ENCODE measurements around the gene LTBP4.
A peak's percentile ranks its signal among the peaks of the same experiment; 100 is the strongest.

Gene LTBP4

DNA sequence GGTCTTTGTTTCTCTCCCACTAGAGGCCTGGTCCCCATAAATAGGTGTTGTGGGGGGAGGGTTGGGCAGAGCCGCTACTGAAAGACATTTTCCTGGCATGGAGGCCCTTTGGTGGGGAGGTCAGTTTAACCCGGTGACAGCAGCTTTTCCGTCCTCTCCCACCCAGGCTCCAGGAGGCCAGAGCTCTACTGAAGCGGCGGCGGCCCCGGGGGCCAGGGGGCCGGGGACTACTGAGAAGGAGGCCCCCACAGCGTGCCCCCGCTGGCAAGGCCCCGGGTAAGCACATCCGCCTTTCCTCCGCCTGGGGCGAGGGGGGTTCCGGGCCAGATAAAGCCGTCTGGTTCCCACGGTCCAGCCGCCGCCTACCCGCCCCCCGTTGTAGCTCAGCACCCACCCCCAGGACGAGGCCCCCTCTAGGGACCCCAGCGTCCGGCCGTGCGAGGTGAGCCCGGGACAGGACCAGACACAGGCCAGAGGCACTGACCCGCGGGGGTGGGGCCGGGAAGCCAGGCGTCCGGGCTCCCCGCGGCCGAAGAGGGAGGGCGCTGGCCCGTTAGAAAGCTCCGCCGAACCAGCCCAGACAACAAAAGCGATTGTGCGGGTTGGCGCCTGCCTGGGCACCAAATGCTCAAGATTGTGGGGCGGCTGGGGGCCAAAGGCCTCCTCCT is 1.1 kb upstream of the LTBP4 start:
- no peak for TF ChIP-seq CTCF (IDR thresholded peaks at IDR 0.05; ENCODE audit: low read depth, low read length, missing control alignments)
- no peak for DNase-seq (ENCODE audit: low read depth)
- H3K4me3 ChIP-seq (ENCODE audit: low read depth, low read length) = no peak overlapping the region
- in situ Hi-C loops (cut with HindIII; ENCODE audit: low sequenced_read_pairs) = loop anchor here (5.0 kb wide), 1 partner anchor 37 kb away; no protein-coding TSS in a partner anchor

DNA sequence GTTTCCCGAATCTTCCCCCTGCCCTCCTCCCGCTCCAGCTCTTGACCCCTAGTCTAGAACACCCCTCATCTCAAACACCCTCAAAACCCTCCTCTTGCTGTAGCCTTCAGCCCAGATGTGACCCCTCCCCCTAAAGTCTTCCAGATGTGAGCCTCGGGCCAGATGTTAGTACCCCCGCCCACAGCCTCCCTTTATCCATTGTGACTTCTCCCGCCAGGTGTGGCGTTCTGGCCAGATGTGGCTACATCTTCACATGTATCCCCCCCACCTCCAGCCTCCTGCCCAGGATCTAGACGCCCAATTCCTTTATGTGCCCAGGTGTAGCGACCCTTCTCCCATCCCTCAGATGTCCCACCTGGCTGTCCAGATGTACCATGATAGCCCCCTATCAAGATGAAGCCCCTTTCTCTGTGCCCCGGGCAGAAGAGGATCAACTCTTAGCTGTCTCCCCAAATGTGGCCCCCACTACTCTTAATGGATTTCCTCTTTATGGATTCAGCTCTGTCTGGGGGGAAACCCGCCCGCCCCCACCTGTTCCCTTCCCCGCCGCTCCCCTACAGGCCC is 517 bp upstream of the LTBP4 start:
- no peak for TF ChIP-seq CTCF (IDR thresholded peaks at IDR 0.05; ENCODE audit: low read depth, low read length, missing control alignments)
- peak overlapping the region; percentile 9 for H3K4me3 ChIP-seq (ENCODE audit: low read depth, low read length)
- in situ Hi-C loops (cut with HindIII; ENCODE audit: low sequenced_read_pairs) = no loop called here
- no peak for DNase-seq (ENCODE audit: low read depth)

- H3K4me3 ChIP-seq (ENCODE audit: low read depth, low read length) = peak overlapping the region; percentile 41
- TF ChIP-seq CTCF (IDR thresholded peaks at IDR 0.05; ENCODE audit: low read depth, low read length, missing control alignments) = no peak
- in situ Hi-C loops (cut with HindIII; ENCODE audit: low sequenced_read_pairs) = no loop called here
- no peak for DNase-seq (ENCODE audit: low read depth)
Observed at GRCh38 chr19:40603071-40603388, 1.9 kb downstream of the LTBP4 start.

- TF ChIP-seq CTCF (IDR thresholded peaks at IDR 0.05; ENCODE audit: low read depth, low read length, missing control alignments) = peak; percentile 11
- peak overlapping the region; percentile 41 for H3K4me3 ChIP-seq (ENCODE audit: low read depth, low read length)
- DNase-seq (ENCODE audit: low read depth) = peak; percentile 70
- in situ Hi-C loops (cut with HindIII; ENCODE audit: low sequenced_read_pairs) = no loop called here
Observed at GRCh38 chr19:40603389-40604170, 2.4 kb downstream of the LTBP4 start.

DNA sequence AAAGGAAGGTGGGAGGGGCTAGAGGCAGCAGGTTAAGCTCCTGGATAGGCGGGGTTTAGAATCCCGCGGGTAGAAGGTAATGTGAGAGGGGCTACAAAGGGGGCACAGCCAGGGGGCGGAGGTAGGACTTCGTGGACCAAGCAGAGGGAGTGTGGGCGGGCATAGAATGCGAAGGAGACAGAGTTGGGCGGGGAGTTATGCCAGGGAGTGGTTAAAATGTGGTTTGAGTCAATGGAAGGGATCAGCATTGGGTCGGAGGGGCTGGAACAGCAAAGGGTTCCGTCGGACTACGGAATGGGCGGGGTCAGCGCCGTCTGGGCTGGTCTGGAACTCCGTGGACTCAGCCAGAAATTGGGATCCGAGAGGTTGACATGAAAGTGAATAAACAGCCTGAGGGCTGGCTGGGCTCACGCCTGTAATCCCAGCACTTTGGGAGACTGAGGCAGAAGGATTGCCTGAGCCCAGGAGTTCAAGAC is 3.0 kb downstream of the LTBP4 start:
- no peak for DNase-seq (ENCODE audit: low read depth)
- H3K4me3 ChIP-seq (ENCODE audit: low read depth, low read length) = peak overlapping the region; percentile 41
- TF ChIP-seq CTCF (IDR thresholded peaks at IDR 0.05; ENCODE audit: low read depth, low read length, missing control alignments) = no peak
- in situ Hi-C loops (cut with HindIII; ENCODE audit: low sequenced_read_pairs) = no loop called here

GRCh38 chr19:40604647-40605215 is 3.6 kb downstream of the LTBP4 start:
- no peak for DNase-seq (ENCODE audit: low read depth)
- peak overlapping the region; percentile 36 for H3K4me3 ChIP-seq (ENCODE audit: low read depth, low read length)
- in situ Hi-C loops (cut with HindIII; ENCODE audit: low sequenced_read_pairs) = no loop called here
- TF ChIP-seq CTCF (IDR thresholded peaks at IDR 0.05; ENCODE audit: low read depth, low read length, missing control alignments) = no peak
